K562 (cell line): Measurements from ENCODE around the gene AGRN. TPM values are rescaled to one million over a fixed set of nuclear protein-coding genes. Genes with fewer than 3 reads are reported as not detected.

Source experiments
- ASH1L ChIP-seq: fragments of 450-650 bp; IDR thresholded peaks from 2 replicates; pipeline ENCODE4 v1.6.1; 2018; ENCODE audit warnings: borderline replicate concordance, mild to moderate bottlenecking, low read depth; ENCODE audit not compliant: partially characterized antibody
- ATF2 ChIP-seq: sonication (generic); formaldehyde crosslinking; IDR thresholded peaks from 2 replicates; pipeline ENCODE4 v1.8.1; 2022; ENCODE audit warnings: missing genetic modification reagents
- BRF1 ChIP-seq: IDR thresholded peaks from 3 replicates; pipeline ENCODE4 v1.6.1; 2011; ENCODE audit warnings: borderline replicate concordance, mild to moderate bottlenecking; ENCODE audit not compliant: insufficient read length; ENCODE audit errors: extremely low read depth
- CEBPZ ChIP-seq: fragments of 150-350 bp; IDR thresholded peaks from 2 replicates; pipeline ENCODE4 v1.6.1; 2014; ENCODE audit warnings: low read depth, mild to moderate bottlenecking, low read length, borderline replicate concordance
- FOXO4 ChIP-seq: fragments of 450-650 bp; formaldehyde crosslinking; IDR thresholded peaks from 2 replicates; pipeline ENCODE4 v1.4.0; 2020; ENCODE audit warnings: mild to moderate bottlenecking, moderate library complexity
- HNRNPL ChIP-seq: fragments of 200-400 bp; formaldehyde crosslinking; IDR thresholded peaks from 2 replicates; pipeline ENCODE4 v1.6.1; 2017; ENCODE audit warnings: low read depth, mild to moderate bottlenecking, low read length
- JUND ChIP-seq, 2 experiments: IDR thresholded peaks; 2 replicates in 1 of 2; 3 replicates in 1 of 2; pipeline ENCODE4 v1.6.1; 2011; ENCODE audit warnings: borderline replicate concordance in 2 of 2, low read depth in 2 of 2, low read length in 2 of 2, improper control_type of control experiment in 1 of 2, missing biosample characterization in 1 of 2, missing genetic modification characterization in 1 of 2, missing genetic modification reagents in 1 of 2
- LEF1 ChIP-seq: fragments of 450-650 bp; IDR thresholded peaks from 2 replicates; pipeline ENCODE4 v1.6.1; 2016; ENCODE audit warnings: mild to moderate bottlenecking
- NFIX ChIP-seq: fragments of 250-450 bp; sonication (Bioruptor Pico); IDR thresholded peaks from 2 replicates; pipeline ENCODE4 v1.4.0; 2020; ENCODE audit warnings: low read depth, mild to moderate bottlenecking, moderate library complexity
- PHB2 ChIP-seq: fragments of 450-650 bp; IDR thresholded peaks from 2 replicates; pipeline ENCODE4 v1.6.1; 2017; ENCODE audit warnings: low read depth
- RBM25 ChIP-seq: fragments of 200-400 bp; formaldehyde crosslinking; IDR thresholded peaks from 2 replicates; pipeline ENCODE4 v1.6.1; 2018; ENCODE audit warnings: low read length, low read depth, moderate library complexity; ENCODE audit not compliant: severe bottlenecking
- SNIP1 ChIP-seq: fragments of 450-650 bp; IDR thresholded peaks from 2 replicates; pipeline ENCODE4 v1.7.1; 2017; ENCODE audit warnings: low read depth, mild to moderate bottlenecking
- ZNF184 ChIP-seq: sonication (generic); formaldehyde crosslinking; IDR thresholded peaks from 2 replicates; pipeline ENCODE4 v1.5.0; 2020; ENCODE audit warnings: missing genetic modification reagents
- ZNF41 ChIP-seq: fragments of 250-450 bp; sonication (Bioruptor Pico); conservative IDR thresholded peaks from 2 replicates; pipeline ENCODE4 v1.4.0; 2020; ENCODE audit warnings: mild to moderate bottlenecking
- ZNF511 ChIP-seq: sonication (generic); formaldehyde crosslinking; IDR thresholded peaks from 2 replicates; pipeline ENCODE4 v1.8.0; 2022; ENCODE audit warnings: mild to moderate bottlenecking, missing genetic modification reagents
- ZNF655 ChIP-seq: fragments of 250-450 bp; sonication (Bioruptor Pico); IDR thresholded peaks from 2 replicates; pipeline ENCODE4 v1.5.0; 2021
- ZNF764 ChIP-seq: fragments of 250-450 bp; sonication (Bioruptor Pico); IDR thresholded peaks from 2 replicates; pipeline ENCODE4 v1.4.0; 2020; ENCODE audit warnings: low read depth, mild to moderate bottlenecking, moderate library complexity
- ZNF79 ChIP-seq: fragments of 250-450 bp; sonication (Bioruptor Pico); IDR thresholded peaks from 2 replicates; pipeline ENCODE4 v1.4.0; 2020; ENCODE audit warnings: low read depth, mild to moderate bottlenecking, moderate library complexity
- ZSCAN29 ChIP-seq: fragments of 450-650 bp; IDR thresholded peaks from 2 replicates; pipeline ENCODE4 v1.6.1; 2017
- polyA plus RNA-seq, 8 experiments: library from polyadenylated mRNA; depleted of rRNA in 4 of 8; stranded (reverse) in 5 of 8; unstranded in 3 of 8; fragments of >200 nt; fragmentation: Nextera tagmentation in 2 of 8; fragmentation: Illumina TruSeq in 1 of 8; extraction: Ambion mirVana in 2 of 8; extraction: Trizol in 1 of 8; gene quantifications; 2 replicates each; pipeline versions ENCODE4 v1.2.1 to v1.2.3, GENCODE V29; 2011 to 2014; ENCODE audit warnings: inconsistent platforms in 1 of 8, missing spikeins in 1 of 8
- total RNA-seq, 7 experiments: library from RNA; depleted of rRNA in 6 of 7; stranded (reverse); fragments of >200 nt in 6 of 7; fragmentation: Illumina TruSeq in 2 of 7; extraction: Trizol in 2 of 7; gene quantifications; 2 replicates each; pipeline versions ENCODE4 v1.2.1 to v1.2.3, GENCODE V29; 2011 to 2021; ENCODE audit warnings: low replicate concordance in 1 of 7

AGRN gene
- total and polyA plus RNA-seq, 9 of the 15 experiments (the other 6 are each of a cell fraction or from before 2014, with no cell fraction given) = 0.04 to 111 (median 18.1) TPM

GRCh38 chr1:1004780-1005697 lies 14.9 kb upstream of the AGRN start (continued):
- no peak for TF ChIP-seq ATF2 (CRISPR knock-in tag)
- TF ChIP-seq SNIP1 = no peak
- no peak for TF ChIP-seq RBM25
- TF ChIP-seq ZNF184 (CRISPR knock-in tag) = no peak
- TF ChIP-seq ZNF655 (CRISPR knock-in tag) = no peak
- no peak for TF ChIP-seq NFIX (CRISPR knock-in tag)
- no peak for TF ChIP-seq ZNF41 (CRISPR knock-in tag)
- TF ChIP-seq CEBPZ = no peak
- TF ChIP-seq ZSCAN29 = no peak
- TF ChIP-seq HNRNPL = no peak
- TF ChIP-seq ZNF511 (CRISPR knock-in tag) = no peak; the same call in 1 of the 2 replicates
- peak; percentile 23; the same call in 1 of the 2 replicates for TF ChIP-seq JUND (IDR thresholded peaks at IDR 0.05; ENCODE audit: borderline replicate concordance, low read depth, low read length)
- peak; percentile 46; the same call in 1 of the 3 replicates for TF ChIP-seq JUND (tag; IDR thresholded peaks at IDR 0.05; ENCODE audit: borderline replicate concordance, low read depth, low read length)
- TF ChIP-seq LEF1 = peak; percentile 91
- TF ChIP-seq ZNF79 (CRISPR knock-in tag) = no peak
- TF ChIP-seq PHB2 = no peak
- TF ChIP-seq FOXO4 (CRISPR knock-in tag) = no peak
- no peak for TF ChIP-seq ASH1L
- TF ChIP-seq ZNF764 (CRISPR knock-in tag) = no peak
- no peak for TF ChIP-seq BRF1
